ENCODE data around the gene PHLDB2. TPM values are rescaled to one million over a fixed set of nuclear protein-coding genes. Genes with fewer than 3 reads are reported as not detected.
A peak's percentile ranks its signal among the peaks of the same experiment; 100 is the strongest.

PHLDB2 gene
- total RNA-seq, 4 donors from 2014 or later = 23.5 to 81.5 (median 26.2) TPM

DNA sequence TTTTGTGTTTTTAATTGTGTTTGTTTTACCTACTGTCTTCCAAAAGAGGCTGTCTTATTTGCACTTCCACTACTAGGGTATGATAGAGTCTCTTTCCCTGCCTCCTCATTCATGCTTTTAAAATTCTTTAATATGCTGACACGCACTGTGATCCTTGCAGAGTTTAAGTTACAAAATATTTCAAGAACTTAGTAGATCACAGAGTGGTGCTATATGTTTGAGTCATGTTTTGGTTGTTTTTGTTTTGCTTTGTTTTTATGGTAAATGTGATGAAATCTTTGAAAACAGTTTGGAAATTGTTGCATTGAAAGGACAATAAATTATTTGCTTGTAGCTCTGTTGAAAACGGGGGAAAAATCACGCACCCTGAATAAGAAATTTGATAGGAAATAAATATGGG, 113.8 kb downstream of the PHLDB2 start:
- WGBS, 2 donors = 51 to 80% methylated on average over 3 of the region's 3 CpGs
- no peak for DNase-seq (ENCODE audit: low spot score in 2 of 2)
- no peak overlapping the region for H3K4me3 ChIP-seq (ENCODE audit: low read depth, poor library complexity, severe bottlenecking)
- intact Hi-C loops (cut with DNase I; ENCODE audit: low total_unique reads) = no loop called here
- no peak for TF ChIP-seq CTCF (IDR thresholded peaks at IDR 0.05)
- no peak for TF ChIP-seq POLR2A (IDR thresholded peaks at IDR 0.05)

DNA sequence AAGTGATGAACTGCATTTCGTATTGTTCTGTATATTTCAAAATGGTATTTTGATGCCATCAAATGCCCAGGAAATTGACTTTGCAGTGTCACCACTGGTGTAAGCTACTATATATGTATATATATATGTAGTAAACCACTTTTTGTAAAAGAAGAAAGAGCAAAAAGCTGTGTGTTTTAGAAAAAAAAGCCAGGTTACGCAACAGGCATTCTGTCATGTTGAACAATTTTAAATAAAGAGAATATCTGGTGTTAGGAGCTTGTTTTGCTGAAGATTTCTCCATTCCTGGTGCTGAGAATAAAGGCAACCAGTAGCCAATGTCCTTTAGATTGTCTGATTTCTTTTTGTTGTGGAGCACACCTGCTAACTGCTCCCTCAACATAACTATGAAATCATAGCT, 116.1 kb downstream of the PHLDB2 start:
- intact Hi-C loops (cut with DNase I; ENCODE audit: low total_unique reads) = no loop called here
- no peak for TF ChIP-seq POLR2A (IDR thresholded peaks at IDR 0.05)
- TF ChIP-seq CTCF (IDR thresholded peaks at IDR 0.05) = no peak
- 95 to 96% methylated on average over 2 of the region's 2 CpGs for WGBS, 2 donors
- H3K4me3 ChIP-seq (ENCODE audit: low read depth, poor library complexity, severe bottlenecking) = no peak overlapping the region
- no peak for DNase-seq (ENCODE audit: low spot score in 2 of 2)

DNA sequence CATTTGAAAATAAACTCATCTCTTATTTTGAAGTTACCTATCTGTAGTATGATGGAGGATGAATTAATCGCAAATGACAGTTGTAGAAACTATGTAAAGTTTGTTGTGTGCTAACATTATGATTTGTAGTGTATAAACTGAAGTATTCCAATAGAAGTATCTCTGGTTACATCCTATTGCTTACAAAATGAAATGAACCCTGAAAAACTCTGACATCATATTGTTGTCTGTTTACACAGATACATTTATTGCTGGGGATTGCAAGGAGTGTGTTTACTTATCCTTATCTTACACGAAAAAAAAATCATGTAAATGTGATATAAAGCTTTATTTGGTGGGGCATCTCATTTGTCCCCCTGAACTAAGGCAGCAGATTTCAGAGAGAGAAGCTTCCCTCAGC, 117.2 kb downstream of the PHLDB2 start:
- WGBS, 2 donors = 67 to 78% methylated on average over 2 of the region's 2 CpGs
- intact Hi-C loops (cut with DNase I; ENCODE audit: low total_unique reads) = no loop called here
- H3K4me3 ChIP-seq (ENCODE audit: low read depth, poor library complexity, severe bottlenecking) = no peak overlapping the region
- TF ChIP-seq POLR2A (IDR thresholded peaks at IDR 0.05) = no peak
- no peak for TF ChIP-seq CTCF (IDR thresholded peaks at IDR 0.05)
- DNase-seq (ENCODE audit: low spot score in 2 of 2) = no peak

- intact Hi-C loops (cut with DNase I; ENCODE audit: low total_unique reads) = no loop called here
- TF ChIP-seq CTCF (IDR thresholded peaks at IDR 0.05) (no peak), POLR2A (IDR thresholded peaks at IDR 0.05) (peak in 1 of 2 donors; percentile 56)
- 2 to 3% methylated on average over 50 to 53 of the region's 61 CpGs for WGBS, 2 donors
- peak within 1 kb of the TSS; percentile 62 for H3K4me3 ChIP-seq (ENCODE audit: low read depth, poor library complexity, severe bottlenecking)
- peak; percentile 95 to 99 for DNase-seq (ENCODE audit: low spot score in 2 of 2)
Measured at GRCh38 chr3:111978583-111979433, 119.7 kb downstream of the PHLDB2 start, which contains the start of gene ABHD10. Gene ABHD10, plus strand, starts transcription at chr3:111979026. Its CDS starts 36 bp downstream, at chr3:111979062.

- 16 to 17% methylated on average over 5 of the region's 5 CpGs for WGBS, 2 donors
- TF ChIP-seq POLR2A (IDR thresholded peaks at IDR 0.05) (no peak), CTCF (IDR thresholded peaks at IDR 0.05) (no peak)
- peak overlapping the region; percentile 62 for H3K4me3 ChIP-seq (ENCODE audit: low read depth, poor library complexity, severe bottlenecking)
- intact Hi-C loops (cut with DNase I; ENCODE audit: low total_unique reads) = no loop called here
- no peak for DNase-seq (ENCODE audit: low spot score in 2 of 2)
Measured at GRCh38 chr3:111979434-111980038, 120.5 kb downstream of the PHLDB2 start.

Data from lower leg skin (tissue), 4 donors.